A549 (cell line): ENCODE data around the gene ZFHX3. TPM values are rescaled to one million over a fixed set of nuclear protein-coding genes. Genes with fewer than 3 reads are reported as not detected.
A peak's percentile ranks its signal among the peaks of the same experiment; 100 is the strongest.

ENCODE experiments used
- ATAC-seq, 2 experiments: fragments of 200-7000 bp in 1 of 2; fragments of >200 bp in 1 of 2; cut with Nextera tagmentation in 1 of 2; cut with Tn5 transposase in 1 of 2; 3 replicates each; pipeline versions ENCODE4 v1.8.0 to v1.9.1; 2018 to 2020; ENCODE audit warnings: mild to moderate bottlenecking in 1 of 2, moderate library complexity in 1 of 2
- CTCF ChIA-PET: fragments of 300-600 bp; sonication (Branson Sonifier 250); formaldehyde crosslinking; extraction: SDS; loops from one replicate; lab custom pipeline; 2021; ENCODE audit warnings: antibody characterized with exemption, inconsistent platforms; lab: Yijun Ruan, JAX
- POLR2A ChIA-PET: fragments of 350-600 bp; formaldehyde crosslinking; extraction: SDS; loops from one replicate; lab custom pipeline; 2021; ENCODE audit warnings: antibody characterized with exemption, inconsistent platforms; lab: Yijun Ruan, JAX
- DNase-seq, 2 experiments: peaks; one replicate each; pipeline versions ENCODE4 v3.0.0 to v3.0.0-alpha.2; 2011 to 2016; ENCODE audit warnings: low read depth in 1 of 2, low spot score in 1 of 2
- FAIRE-seq: peaks from 2 replicates; lab custom pipeline; 2011; peaks lifted over from hg19 to GRCh38; lab: Jason Lieb, UNC
- H3K27ac ChIP-seq, 2 experiments: fragments of >200 bp; sonication (Bioruptor Twin); formaldehyde crosslinking; 3 replicates each; pipeline ENCODE4 v1.5.1; 2016 to 2017
- H3K4me1 ChIP-seq: fragments of >200 bp; sonication (Bioruptor Twin); formaldehyde crosslinking; 3 replicates; pipeline ENCODE4 v1.6.1; 2016
- H3K4me2 ChIP-seq: fragments of >200 bp; sonication (Bioruptor Twin); formaldehyde crosslinking; 3 replicates; pipeline ENCODE4 v1.6.1; 2016
- H3K4me3 ChIP-seq: fragments of >200 bp; sonication (Bioruptor Twin); formaldehyde crosslinking; 3 replicates; pipeline ENCODE4 v1.5.1; 2016
- H3K9me3 ChIP-seq: fragments of >200 bp; sonication (Bioruptor Twin); formaldehyde crosslinking; 3 replicates; pipeline ENCODE4 v1.6.1; 2016
- BCL3 ChIP-seq: fragments of >200 bp; sonication (Bioruptor Twin); formaldehyde crosslinking; IDR thresholded peaks from 3 replicates; pipeline ENCODE4 v1.6.1; 2016
- CBX2 ChIP-seq: fragments of 200-600 bp; sonication (generic); IDR thresholded peaks from 2 replicates; pipeline ENCODE4 v1.6.1; 2016; ENCODE audit warnings: low read depth, mild to moderate bottlenecking, borderline replicate concordance
- CBX8 ChIP-seq: fragments of 200-600 bp; sonication (generic); IDR thresholded peaks from 2 replicates; pipeline ENCODE4 v1.6.1; 2016
- CEBPB ChIP-seq, 2 experiments: fragments of >200 bp in 1 of 2; sonication (Bioruptor Twin) in 1 of 2; formaldehyde crosslinking in 1 of 2; IDR thresholded peaks; 2 replicates each; pipeline ENCODE4 v1.6.1; 2012 to 2016
- CHD2 ChIP-seq: fragments of 150-350 bp; IDR thresholded peaks from 2 replicates; pipeline ENCODE4 v1.6.1; 2014; ENCODE audit warnings: low read length; ENCODE audit not compliant: partially characterized antibody
- CTCF ChIP-seq: fragments of >200 bp; sonication (Bioruptor Twin); formaldehyde crosslinking; IDR thresholded peaks from 3 replicates; pipeline ENCODE4 v1.5.1; 2016
- EHF ChIP-seq: fragments of 250-450 bp; sonication (Bioruptor Pico); IDR thresholded peaks from 2 replicates; pipeline ENCODE4 v1.5.0; 2020; ENCODE audit warnings: mild to moderate bottlenecking
- EHMT2 ChIP-seq: fragments of 200-600 bp; sonication (generic); IDR thresholded peaks from 2 replicates; pipeline ENCODE4 v1.6.1; 2016; ENCODE audit warnings: antibody characterized with exemption, low read depth, mild to moderate bottlenecking, moderate library complexity
- EP300 ChIP-seq, 2 experiments: fragments of >200 bp; sonication (Bioruptor Twin); formaldehyde crosslinking; IDR thresholded peaks; 2 replicates in 1 of 2; 3 replicates in 1 of 2; pipeline ENCODE4 v1.6.1; 2016 to 2017
- FOSB ChIP-seq: fragments of 250-450 bp; sonication (Bioruptor Pico); IDR thresholded peaks from 2 replicates; pipeline ENCODE4 v1.5.0; 2020; ENCODE audit warnings: mild to moderate bottlenecking, moderate library complexity
- HES2 ChIP-seq: fragments of >200 bp; sonication (Bioruptor Twin); formaldehyde crosslinking; IDR thresholded peaks from 2 replicates; pipeline ENCODE4 v1.6.1; 2016
- HEYL ChIP-seq: fragments of 250-450 bp; sonication (Bioruptor Pico); IDR thresholded peaks from 2 replicates; pipeline ENCODE4 v1.8.0; 2021; ENCODE audit warnings: mild to moderate bottlenecking, moderate library complexity
- HOXA7 ChIP-seq: fragments of 250-450 bp; sonication (Bioruptor Pico); IDR thresholded peaks from 2 replicates; pipeline ENCODE4 v1.5.0; 2020; ENCODE audit warnings: mild to moderate bottlenecking, moderate library complexity
- HOXB13 ChIP-seq: fragments of 250-450 bp; sonication (Bioruptor Pico); IDR thresholded peaks from 2 replicates; pipeline ENCODE4 v1.5.0; 2020; ENCODE audit warnings: low read depth, mild to moderate bottlenecking, moderate library complexity
- HOXB5 ChIP-seq: fragments of 250-450 bp; sonication (Bioruptor Pico); IDR thresholded peaks from 2 replicates; pipeline ENCODE4 v1.5.0; 2020; ENCODE audit warnings: mild to moderate bottlenecking, moderate library complexity
- MAFK ChIP-seq: fragments of 450-650 bp; IDR thresholded peaks from 2 replicates; pipeline ENCODE4 v1.6.1; 2014; ENCODE audit not compliant: partially characterized antibody
- MAZ ChIP-seq: fragments of 150-350 bp; IDR thresholded peaks from 2 replicates; pipeline ENCODE4 v1.6.1; 2014; ENCODE audit warnings: antibody characterized with exemption, low read depth, low read length, borderline replicate concordance
- MYC ChIP-seq: IDR thresholded peaks from 2 replicates; pipeline ENCODE4 v1.6.1; 2012; ENCODE audit warnings: mild to moderate bottlenecking, inconsistent platforms, low read length, improper control_type of control experiment, borderline replicate concordance
- NR3C1 ChIP-seq: fragments of >200 bp; sonication (Bioruptor Twin); formaldehyde crosslinking; IDR thresholded peaks from 3 replicates; pipeline ENCODE4 v1.6.1; 2017
- POLR2A ChIP-seq: IDR thresholded peaks from 2 replicates; pipeline ENCODE4 v1.6.1; 2012; ENCODE audit warnings: mild to moderate bottlenecking, low read length
- RARB ChIP-seq: fragments of 250-450 bp; sonication (Bioruptor Pico); IDR thresholded peaks from 2 replicates; pipeline ENCODE4 v1.8.0; 2021; ENCODE audit warnings: mild to moderate bottlenecking, moderate library complexity
- RFX5 ChIP-seq: fragments of 450-650 bp; IDR thresholded peaks from 2 replicates; pipeline ENCODE4 v1.7.1; 2014; ENCODE audit warnings: antibody characterized with exemption, mild to moderate bottlenecking, moderate library complexity
- RNF2 ChIP-seq: fragments of 200-600 bp; sonication (generic); IDR thresholded peaks from 2 replicates; pipeline ENCODE4 v1.6.1; 2016; ENCODE audit warnings: low read depth, mild to moderate bottlenecking, antibody characterized with exemption, moderate library complexity, borderline replicate concordance
- SMC3 ChIP-seq: fragments of >200 bp; sonication (Bioruptor Twin); formaldehyde crosslinking; IDR thresholded peaks from 3 replicates; pipeline ENCODE4 v1.6.1; 2018; ENCODE audit warnings: inconsistent platforms
- USF2 ChIP-seq: fragments of 450-650 bp; IDR thresholded peaks from 2 replicates; pipeline ENCODE4 v1.6.1; 2014; ENCODE audit warnings: antibody characterized with exemption
- ZC3H11A ChIP-seq: fragments of 450-650 bp; IDR thresholded peaks from 2 replicates; pipeline ENCODE4 v1.6.1; 2014; ENCODE audit warnings: antibody characterized with exemption, mild to moderate bottlenecking
- WGBS: methylation state at CpG from one replicate; pipeline ENCODE4 v1.1.6; 2017; ENCODE audit errors: missing lambda C conversion rate; 5-methylcytosine and 5-hydroxymethylcytosine counted together
- polyA plus RNA-seq, 4 experiments: library from polyadenylated mRNA; depleted of rRNA in 3 of 4; stranded (reverse); fragments of >200 nt; fragmentation: RNase III in 1 of 4; extraction: RNeasy Plus Mini Kit Qiagen cat#74134 plus additional on column Dnase treatment in 1 of 4; gene quantifications; 2 replicates in 3 of 4; 3 replicates in 1 of 4; pipeline ENCODE4 v1.2.3, GENCODE V29; 2011 to 2017

ZFHX3 gene
- polyA plus RNA-seq, 2 of the 4 experiments (the other 2 are of a cell fraction), result 3.9 to 6.5 TPM

- Histone ChIP-seq H3K9me3 (no peaks in the 10 kb centered on the region), H3K4me3 (no peak overlapping the region), H3K4me1 (no peaks in the 10 kb centered on the region), H3K4me2 (no peak overlapping the region), H3K27ac (no peak overlapping the region)
- no peak for DNase-seq
- CTCF ChIA-PET, result interaction anchor here (0.8 to 1.6 kb wide), 2 partner anchors 13 to 33 kb away, joined by 3 to 4 read pairs; no protein-coding TSS in a partner anchor
- FAIRE-seq, result no peak
- 97% methylated on average over 12 of the region's 12 CpGs for WGBS
- no peak for ATAC-seq
- TF ChIP-seq CBX8 (no peak), HES2 (no peak), CEBPB (IDR thresholded peaks at IDR 0.05) (no peak), MAFK (no peak), SMC3 (no peak), FOSB (CRISPR knock-in tag) (no peak), EP300 (IDR thresholded peaks at IDR 0.05) (no peak), RARB (CRISPR knock-in tag) (no peak)
- POLR2A ChIA-PET, result no interaction called here
Observed at GRCh38 chr16:72793716-72794115, 254.2 kb downstream of the ZFHX3 start.

- no peak overlapping the region for H3K4me3 ChIP-seq
- H3K4me1 ChIP-seq, result no peaks in the 10 kb centered on the region
- no peaks in the 10 kb centered on the region for H3K9me3 ChIP-seq
- POLR2A ChIA-PET, result no interaction called here
- no peak for ATAC-seq
- WGBS, result 91% methylated on average over 5 of the region's 5 CpGs
- TF ChIP-seq CHD2 (no peak), MAFK (peak; percentile 68)
- no peak for FAIRE-seq
- no peak overlapping the region for H3K4me2 ChIP-seq
- CTCF ChIA-PET, result no interaction called here
- no peak for DNase-seq
- H3K27ac ChIP-seq, result no peak overlapping the region
Observed at GRCh38 chr16:72793017-72793416, 254.9 kb downstream of the ZFHX3 start.

- ATAC-seq, result no peak
- H3K4me3 ChIP-seq, result no peak overlapping the region
Observed at GRCh38 chr16:72791786-72792185, 256.1 kb downstream of the ZFHX3 start.

GRCh38 chr16:72789921-72790320 is 258.0 kb downstream of the ZFHX3 start:
- POLR2A ChIA-PET, result no interaction called here
- H3K4me1 ChIP-seq, result 0 out of 3 replicates have a peak, but pooled peaks cover 3% of the 10 kb centered on the region
- no peak overlapping the region for H3K4me2 ChIP-seq
- no peak for DNase-seq
- TF ChIP-seq CEBPB (IDR thresholded peaks at IDR 0.05) (no peak), CTCF (no peak), EP300 (IDR thresholded peaks at IDR 0.05) (no peak), HOXA7 (CRISPR knock-in tag) (no peak), NR3C1 (no peak), HOXB5 (CRISPR knock-in tag) (no peak), ZC3H11A (no peak), HEYL (CRISPR knock-in tag) (no peak), CHD2 (no peak), POLR2A (no peak), RNF2 (no peak), MYC (no peak), USF2 (no peak), HOXB13 (CRISPR knock-in tag) (no peak), MAZ (no peak), EHF (CRISPR knock-in tag) (no peak), CBX2 (no peak), BCL3 (no peak), RARB (CRISPR knock-in tag) (no peak)
- no peak for FAIRE-seq
- H3K4me3 ChIP-seq, result no peak overlapping the region
- no peaks in the 10 kb centered on the region for H3K9me3 ChIP-seq
- no peak overlapping the region for H3K27ac ChIP-seq
- ATAC-seq, result no peak
- WGBS, result 90% methylated on average over 5 of the region's 5 CpGs
- CTCF ChIA-PET, result interaction anchor here (0.8 to 1.3 kb wide), 2 partner anchors 9 to 167 kb away, joined by 3 read pairs; no protein-coding TSS in a partner anchor

More at GRCh38 chr16:72791786-72792185, 256.1 kb downstream of the ZFHX3 start:
- Histone ChIP-seq H3K4me1 (no peaks in the 10 kb centered on the region), H3K4me2 (no peak overlapping the region), H3K9me3 (no peaks in the 10 kb centered on the region), H3K27ac (no peak overlapping the region)
- TF ChIP-seq HES2 (no peak), RFX5 (no peak), POLR2A (no peak), EHMT2 (no peak)
- FAIRE-seq (no peak), DNase-seq (no peak)
- ChIA-PET CTCF (no interaction called here), POLR2A (no interaction called here)
